ENCODE results near the gene TMEM269. TPM values are rescaled to one million over a fixed set of nuclear protein-coding genes. Genes with fewer than 3 reads are reported as not detected.

TMEM269 gene
- total RNA-seq, 1 experiment from 2014 or later = 0.11 TPM

DNA sequence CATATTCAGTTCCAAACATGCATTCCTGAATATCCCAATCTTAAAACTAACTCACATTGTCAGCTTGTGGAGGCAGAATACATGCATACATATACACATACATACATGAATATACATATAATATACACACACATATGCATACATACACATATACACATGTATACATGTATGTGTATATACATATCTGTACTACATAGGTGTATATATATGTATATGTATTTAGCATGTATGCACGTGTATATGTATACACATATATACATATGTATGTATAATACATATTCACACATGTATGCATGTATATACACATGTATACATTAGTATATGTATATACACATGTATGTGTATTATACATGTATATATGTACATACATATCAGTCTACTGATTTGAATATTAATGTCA lies 60.4 kb downstream of the TMEM269 start:
- Histone ChIP-seq H3K27ac (ENCODE audit: low read length) (no peak overlapping the region), H3K4me2 (ENCODE audit: low read length) (no peak overlapping the region), H3K4me3 (ENCODE audit: low read length) (no peak overlapping the region), H3K36me3 (ENCODE audit: low read depth, low read length) (peaks cover under 1% of the 10 kb centered on the region; the same call in 1 of the 2 replicates), H3F3A (ENCODE audit: low read length, unreplicated experiment) (no peaks in the 10 kb centered on the region), H3K79me2 (ENCODE audit: low read length) (peaks cover 17% of the 10 kb centered on the region), H3K27me3 (ENCODE audit: low read length) (no peaks in the 10 kb centered on the region), H3K4me1 (ENCODE audit: insufficient read depth, low read length) (peaks cover 23% of the 10 kb centered on the region), H2AFZ (ENCODE audit: low read length) (no peak overlapping the region), H4K20me1 (ENCODE audit: low read length) (no peaks in the 10 kb centered on the region), H3K9me3 (ENCODE audit: low read length) (no peaks in the 10 kb centered on the region), H3K9ac (ENCODE audit: low read length) (no peak overlapping the region), H3K9me2 (replicated peaks; ENCODE audit: low read length) (no peaks in the 10 kb centered on the region)
- no TSS peak for BruUV-seq (replicated peaks)
- ChIA-PET POLR2A (ENCODE audit: unreplicated experiment) (no interaction called here), CTCF (no interaction called here)
- DNase-seq (no peak), ATAC-seq (no peak)
- TF ChIP-seq EZH2phosphoT487 (IDR thresholded peaks at IDR 0.05; ENCODE audit: borderline replicate concordance, low read length) (no peak), EZH2 (IDR thresholded peaks at IDR 0.05; ENCODE audit: low read length, unreplicated experiment) (no peak)
- TF ChIP-seq, protein P1, sequence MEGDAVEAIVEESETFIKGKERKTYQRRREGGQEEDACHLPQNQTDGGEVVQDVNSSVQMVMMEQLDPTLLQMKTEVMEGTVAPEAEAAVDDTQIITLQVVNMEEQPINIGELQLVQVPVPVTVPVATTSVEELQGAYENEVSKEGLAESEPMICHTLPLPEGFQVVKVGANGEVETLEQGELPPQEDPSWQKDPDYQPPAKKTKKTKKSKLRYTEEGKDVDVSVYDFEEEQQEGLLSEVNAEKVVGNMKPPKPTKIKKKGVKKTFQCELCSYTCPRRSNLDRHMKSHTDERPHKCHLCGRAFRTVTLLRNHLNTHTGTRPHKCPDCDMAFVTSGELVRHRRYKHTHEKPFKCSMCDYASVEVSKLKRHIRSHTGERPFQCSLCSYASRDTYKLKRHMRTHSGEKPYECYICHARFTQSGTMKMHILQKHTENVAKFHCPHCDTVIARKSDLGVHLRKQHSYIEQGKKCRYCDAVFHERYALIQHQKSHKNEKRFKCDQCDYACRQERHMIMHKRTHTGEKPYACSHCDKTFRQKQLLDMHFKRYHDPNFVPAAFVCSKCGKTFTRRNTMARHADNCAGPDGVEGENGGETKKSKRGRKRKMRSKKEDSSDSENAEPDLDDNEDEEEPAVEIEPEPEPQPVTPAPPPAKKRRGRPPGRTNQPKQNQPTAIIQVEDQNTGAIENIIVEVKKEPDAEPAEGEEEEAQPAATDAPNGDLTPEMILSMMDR (conservative IDR thresholded peaks at IDR 0.05; ENCODE audit: low read depth, low read length) = no peak
- intact Hi-C loops (cut with micrococcal nuclease) = no loop called here

DNA sequence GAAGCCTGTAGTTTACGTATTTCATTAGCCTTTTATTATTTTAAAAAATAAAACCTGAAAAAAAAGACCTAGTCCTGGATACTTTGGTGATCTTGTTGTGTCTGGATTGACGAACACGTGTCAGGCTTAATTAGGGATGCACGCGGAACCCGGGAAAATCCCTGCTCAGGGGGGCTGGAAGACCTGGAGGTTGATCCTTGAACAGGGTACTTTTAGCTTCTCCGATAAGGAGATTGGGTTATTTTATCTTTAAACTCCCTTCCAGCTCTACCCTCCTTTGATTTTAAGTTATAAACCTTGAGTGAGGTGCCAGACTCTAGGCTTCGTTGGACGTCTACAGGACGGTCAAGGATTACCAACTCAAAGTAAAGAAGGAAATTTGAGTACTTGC lies 61.1 kb downstream of the TMEM269 start:
- no peaks in the 10 kb centered on the region for H3F3A ChIP-seq (ENCODE audit: low read length, unreplicated experiment)
- peaks cover 17% of the 10 kb centered on the region for H3K79me2 ChIP-seq (ENCODE audit: low read length)
- H3K9me3 ChIP-seq (ENCODE audit: low read length) = no peaks in the 10 kb centered on the region
- no peaks in the 10 kb centered on the region for H4K20me1 ChIP-seq (ENCODE audit: low read length)
- peaks cover 6% of the 10 kb centered on the region; the same call in 1 of the 2 replicates for H3K36me3 ChIP-seq (ENCODE audit: low read depth, low read length)
- H3K27ac ChIP-seq (ENCODE audit: low read length) = no peak overlapping the region
- H3K4me2 ChIP-seq (ENCODE audit: low read length) = peak overlapping the region; percentile 89
- BruUV-seq (replicated peaks) = TSS peak; percentile 93
- peaks cover 23% of the 10 kb centered on the region for H3K4me1 ChIP-seq (ENCODE audit: insufficient read depth, low read length)
- POLR2A ChIA-PET (ENCODE audit: unreplicated experiment) = interaction anchor here (0.6 to 0.9 kb wide), 3 partner anchors 29 to 1180 kb away, joined by 3 to 5 read pairs (median 4); partner anchors contain the start of genes ERMAP and SVBP
- no peak for DNase-seq
- no peaks in the 10 kb centered on the region for H3K9me2 ChIP-seq (replicated peaks; ENCODE audit: low read length)
- ATAC-seq = peak; percentile 20
- no peaks in the 10 kb centered on the region for H3K27me3 ChIP-seq (ENCODE audit: low read length)
- no peak for TF ChIP-seq EZH2phosphoT487 (IDR thresholded peaks at IDR 0.05; ENCODE audit: borderline replicate concordance, low read length)
- TF ChIP-seq EZH2 (IDR thresholded peaks at IDR 0.05; ENCODE audit: low read length, unreplicated experiment) = no peak
- TF ChIP-seq, protein P1 (conservative IDR thresholded peaks at IDR 0.05; ENCODE audit: low read depth, low read length) = no peak
- 0 out of 2 replicates have a peak overlapping the region, but pooled peaks have one; percentile 6 for H3K9ac ChIP-seq (ENCODE audit: low read length)
- intact Hi-C loops (cut with micrococcal nuclease) = no loop called here
- peak overlapping the region; percentile 79 for H3K4me3 ChIP-seq (ENCODE audit: low read length)
- peak overlapping the region; percentile 95 for H2AFZ ChIP-seq (ENCODE audit: low read length)
- CTCF ChIA-PET = interaction anchor here (0.6 to 0.9 kb wide), 2 partner anchors 228 to 549 kb away, joined by 3 to 5 read pairs; no protein-coding TSS in a partner anchor
